Small intestine (tissue), 7 donors: ENCODE data around the gene KCTD19. TPM values are rescaled to one million over a fixed set of nuclear protein-coding genes. Genes with fewer than 3 reads are reported as not detected.

Experiments
- DNase-seq, 2 donors: peaks; one replicate each; pipeline versions ENCODE4 v3.0.0 to v3.0.0-alpha.2; 2013
- FAIRE-seq: peaks from 2 replicates; lab custom pipeline; 2012; peaks lifted over from hg19 to GRCh38; lab: Jason Lieb, UNC
- H3K27ac ChIP-seq, 3 donors: one replicate each; pipeline ENCODE4 v1.5.1; 2013; ENCODE audit warnings: low read length in 2 of 3, mild to moderate bottlenecking in 2 of 3, control low read depth in 1 of 3, inconsistent platforms in 1 of 3, low read depth in 1 of 3, moderate library complexity in 1 of 3
- H3K27me3 ChIP-seq, 3 donors: one replicate each; pipeline ENCODE4 v1.6.1; 2013; ENCODE audit warnings: low read length in 3 of 3, inconsistent platforms in 1 of 3; ENCODE audit not compliant: control insufficient read depth in 3 of 3, insufficient read depth in 3 of 3
- H3K36me3 ChIP-seq, 3 donors: one replicate each; pipeline ENCODE4 v1.6.1; 2013; ENCODE audit warnings: low read length in 3 of 3, inconsistent platforms in 1 of 3, low read depth in 1 of 3, mild to moderate bottlenecking in 1 of 3, moderate library complexity in 1 of 3; ENCODE audit not compliant: control insufficient read depth in 3 of 3, insufficient read depth in 2 of 3
- H3K4me1 ChIP-seq, 3 donors: one replicate each; pipeline ENCODE4 v1.6.1; 2013; ENCODE audit warnings: low read length in 2 of 3, inconsistent platforms in 1 of 3, low read depth in 1 of 3, mild to moderate bottlenecking in 1 of 3, moderate library complexity in 1 of 3; ENCODE audit not compliant: control insufficient read depth in 3 of 3, insufficient read depth in 2 of 3
- H3K4me3 ChIP-seq, 3 donors: one replicate each; pipeline ENCODE4 v1.5.1; 2013; ENCODE audit warnings: low read length in 3 of 3, control low read depth in 1 of 3, inconsistent platforms in 1 of 3, low read depth in 1 of 3, mild to moderate bottlenecking in 1 of 3, moderate library complexity in 1 of 3
- H3K9me3 ChIP-seq, 2 donors: one replicate each; pipeline ENCODE4 v1.6.1; 2013; ENCODE audit warnings: low read depth in 1 of 2, low read length in 1 of 2; ENCODE audit not compliant: control insufficient read depth in 2 of 2, insufficient read depth in 1 of 2
- WGBS, 3 donors: extraction: QIAGEN DNeasy Blood & Tissue Kit; methylation state at CpG; one replicate each; pipeline ENCODE4 v1.1.7; 2013; 5-methylcytosine and 5-hydroxymethylcytosine counted together
- polyA plus RNA-seq, 4 donors: library from polyadenylated mRNA; stranded (reverse) in 3 of 4; unstranded in 1 of 4; fragments of 200-250 nt in 3 of 4; fragments of 120-200 nt in 1 of 4; gene quantifications; one replicate each; pipeline versions ENCODE4 v1.2.1 to v1.2.3, GENCODE V29; 2013
- donor health status: healthy with polysubstance abuse.
- donor health status: control.
- donor health status: control.
- donor health status: Bipolar disorder and iron deficiency.
- donor health status: healthy.

The KCTD19 gene
- polyA plus RNA-seq, 4 donors, result 0.01 to 0.19 TPM; not detected in 2

- FAIRE-seq (no peak), DNase-seq (no peak)
- peaks cover 0 to 7% (median 0%) of the 10 kb centered on the region in 3 donors for H3K36me3 ChIP-seq
- no peaks in the 10 kb centered on the region for H3K9me3 ChIP-seq
- H3K27me3 ChIP-seq, result peaks cover 0 to 33% (median 3%) of the 10 kb centered on the region in 3 donors
- 7 to 11% (median 7%) methylated on average over 7 of the region's 7 CpGs for WGBS, 3 donors
- peaks cover 0 to 22% (median 5%) of the 10 kb centered on the region in 3 donors for H3K4me1 ChIP-seq
- H3K27ac ChIP-seq, result no peak overlapping the region
- peak overlapping the region; percentile 21 to 78 (median 35) for H3K4me3 ChIP-seq
These were observed 78.5 kb downstream of the KCTD19 start for GRCh38 chr16:67248073-67248400.

- peaks cover 0 to 6% (median 0%) of the 10 kb centered on the region in 3 donors for H3K36me3 ChIP-seq
- peaks cover under 1 to 22% (median 5%) of the 10 kb centered on the region in 3 donors for H3K4me1 ChIP-seq
- WGBS, 3 donors, result 0% methylated on average over 58 to 60 of the region's 60 CpGs
- peak within 1 kb of the TSS; percentile 73 to 88 (median 78) for H3K4me3 ChIP-seq
- no peak for FAIRE-seq
- DNase-seq, result peak; percentile 96
- peaks cover 0 to 30% (median 3%) of the 10 kb centered on the region in 3 donors for H3K27me3 ChIP-seq
- H3K27ac ChIP-seq, result peak within 1 kb of the TSS; percentile 59 to 86 (median 60)
- H3K9me3 ChIP-seq, result no peaks in the 10 kb centered on the region
These were observed 79.1 kb downstream of the KCTD19 start, which contains the start of gene FHOD1 for GRCh38 chr16:67247192-67248072. TSS of gene FHOD1 (minus strand) at chr16:67247481. CDS start at chr16:67247410, 71 bp downstream.

DNA sequence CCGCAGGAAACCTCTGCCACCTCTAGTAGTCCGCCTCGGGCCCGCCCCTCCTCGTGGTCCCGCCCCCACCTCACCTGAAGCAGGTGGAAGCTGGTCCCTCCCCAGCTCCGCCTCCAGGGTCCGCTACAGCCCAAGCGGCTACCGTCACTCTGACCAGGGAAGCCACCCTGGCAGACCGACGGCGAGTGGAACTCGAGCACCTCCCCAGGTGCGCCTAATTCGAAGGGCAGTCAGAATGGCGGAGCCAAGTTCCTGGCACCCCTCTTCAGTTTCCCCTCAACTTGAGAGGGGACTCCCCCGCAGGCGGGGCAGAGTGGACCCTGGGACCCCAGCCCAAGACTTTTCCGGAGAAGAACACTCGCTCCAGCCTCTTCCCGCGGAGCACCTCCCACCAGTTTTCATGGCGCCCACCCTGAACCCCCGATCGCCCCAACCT is 79.8 kb downstream of the KCTD19 start:
- FAIRE-seq, result no peak

DNA sequence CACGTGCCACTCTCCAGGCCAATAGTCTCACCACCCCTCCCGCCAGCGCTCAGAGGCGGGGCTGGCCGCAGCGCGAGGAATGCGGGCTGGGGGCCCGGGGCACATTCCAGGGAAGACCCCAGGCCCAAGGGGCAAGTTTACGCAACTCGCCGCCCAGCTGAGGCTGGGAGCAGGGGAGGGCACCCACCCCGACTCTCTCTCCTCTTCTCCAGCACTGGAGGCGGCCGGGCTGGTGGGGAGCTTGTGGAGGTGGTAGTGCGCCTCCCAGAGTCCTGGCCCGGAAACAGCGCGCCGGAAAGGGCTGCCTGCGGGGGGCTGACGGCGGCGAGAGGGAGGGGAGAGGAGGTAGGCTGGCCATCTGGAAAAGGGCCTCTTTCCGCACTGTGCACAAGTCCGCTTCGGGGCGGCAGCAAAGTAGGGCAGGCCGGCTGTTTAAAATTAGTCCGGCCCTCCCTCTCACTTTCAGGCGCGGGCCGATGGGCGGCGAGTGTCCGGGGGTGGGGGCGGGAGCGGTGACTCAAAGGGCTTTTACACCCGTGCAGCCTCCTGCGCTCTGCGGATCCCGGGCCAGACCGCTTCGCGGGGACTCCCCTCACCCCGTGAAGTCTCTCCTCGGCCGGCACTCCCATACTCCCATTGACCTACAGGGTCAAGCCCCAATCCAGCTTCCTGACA is 80.3 kb downstream of the KCTD19 start:
- 0 to 2% (median 1%) methylated on average over 36 to 48 of the region's 48 CpGs for WGBS, 3 donors
- DNase-seq, result peak; percentile 46 to 82
- H3K4me1 ChIP-seq, result peaks cover 2 to 32% (median 5%) of the 10 kb centered on the region in 3 donors
- H3K4me3 ChIP-seq, result peak overlapping the region; percentile 73 to 88 (median 78)
- H3K9me3 ChIP-seq, result no peaks in the 10 kb centered on the region
- peaks cover 0 to 30% (median 3%) of the 10 kb centered on the region in 3 donors for H3K27me3 ChIP-seq
- H3K27ac ChIP-seq, result peak overlapping the region; percentile 59 to 86 (median 60)
- H3K36me3 ChIP-seq, result peaks cover 0 to 9% (median 0%) of the 10 kb centered on the region in 3 donors
- no peak for FAIRE-seq

More for the DNA sequence above, 79.8 kb downstream of the KCTD19 start:
- peaks cover 2 to 27% (median 5%) of the 10 kb centered on the region in 3 donors for H3K4me1 ChIP-seq
- H3K9me3 ChIP-seq, result no peaks in the 10 kb centered on the region
- peak overlapping the region; percentile 59 to 86 (median 60) for H3K27ac ChIP-seq
- peak overlapping the region; percentile 73 to 88 (median 78) for H3K4me3 ChIP-seq
- H3K27me3 ChIP-seq, result peaks cover 0 to 30% (median 3%) of the 10 kb centered on the region in 3 donors
- peak; percentile 87 to 88 for DNase-seq
- peaks cover 0 to 9% (median 0%) of the 10 kb centered on the region in 3 donors for H3K36me3 ChIP-seq
- WGBS, 3 donors, result 0 to 1% (median 0%) methylated on average over 25 to 26 of the region's 26 CpGs

DNA sequence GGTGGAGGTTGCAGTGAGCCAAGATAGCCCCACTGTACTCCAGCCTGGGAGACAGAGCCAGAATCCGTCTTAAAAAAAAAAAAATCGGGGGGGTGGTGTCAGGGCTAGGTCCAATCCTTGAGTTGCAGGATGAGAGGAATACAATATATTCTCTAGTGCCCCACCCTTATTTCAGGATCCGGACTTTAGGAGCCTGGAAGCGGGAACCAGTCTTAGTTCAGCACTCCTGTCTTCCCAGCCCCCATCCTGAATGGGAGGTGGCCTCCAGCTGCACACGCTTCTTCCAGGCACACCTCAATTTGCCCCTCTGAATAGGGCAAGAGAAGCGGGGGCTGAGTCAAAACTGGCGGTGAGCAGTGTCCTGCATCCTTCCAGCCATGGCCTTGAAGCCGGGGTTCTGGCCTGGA is 80.9 kb downstream of the KCTD19 start:
- Histone ChIP-seq H3K9me3 (no peaks in the 10 kb centered on the region), H3K27me3 (peaks cover 0 to 29% (median 3%) of the 10 kb centered on the region in 3 donors), H3K27ac (peak overlapping the region; percentile 59 to 86 (median 60)), H3K4me1 (peaks cover 2 to 37% (median 5%) of the 10 kb centered on the region in 3 donors), H3K4me3 (peak overlapping the region in 2 of 3 donors; percentile 73 to 78), H3K36me3 (peaks cover 0 to 10% (median 0%) of the 10 kb centered on the region in 3 donors)
- FAIRE-seq, result no peak
- DNase-seq, result peak in 1 of 2 donors; percentile 37
- 7 to 18% (median 7%) methylated on average over 8 of the region's 8 CpGs for WGBS, 3 donors

DNA sequence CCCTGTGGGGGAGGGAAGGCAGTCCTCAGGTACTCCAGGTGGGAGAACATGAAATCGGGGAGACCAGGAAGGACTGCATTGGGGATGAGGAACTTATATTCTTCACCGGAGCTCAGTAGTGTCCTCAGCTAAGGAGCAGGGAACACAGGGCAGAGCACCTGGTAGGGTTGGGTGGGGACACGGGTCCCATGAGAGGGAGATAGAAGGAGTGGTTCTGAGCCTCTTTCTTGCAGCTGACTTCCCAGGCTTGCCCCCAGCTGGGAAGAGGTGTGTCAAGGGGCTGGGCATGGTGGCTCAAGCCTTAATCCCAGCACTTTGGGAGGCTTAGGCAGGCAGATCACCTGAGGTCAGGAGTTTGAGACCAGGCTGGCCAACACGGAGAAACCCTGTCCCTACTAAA is 81.4 kb downstream of the KCTD19 start:
- FAIRE-seq (no peak), DNase-seq (no peak)
- H3K9me3 ChIP-seq, result no peaks in the 10 kb centered on the region
- 47 to 57% (median 51%) methylated on average over 4 of the region's 4 CpGs for WGBS, 3 donors
- H3K27me3 ChIP-seq, result peaks cover 0 to 24% (median 3%) of the 10 kb centered on the region in 3 donors
- H3K36me3 ChIP-seq, result peaks cover 0 to 13% (median 0%) of the 10 kb centered on the region in 3 donors
- peak overlapping the region in 1 of 3 donors; percentile 86 for H3K27ac ChIP-seq
- H3K4me3 ChIP-seq, result no peak overlapping the region
- peaks cover 2 to 41% (median 5%) of the 10 kb centered on the region in 3 donors for H3K4me1 ChIP-seq

GRCh38 chr16:67244387-67245185 is 82.0 kb downstream of the KCTD19 start:
- no peaks in the 10 kb centered on the region for H3K9me3 ChIP-seq
- FAIRE-seq (no peak), DNase-seq (peak; percentile 15 to 61)
- peak overlapping the region in 1 of 3 donors; percentile 86 for H3K27ac ChIP-seq
- WGBS, 3 donors, result 30 to 53% (median 43%) methylated on average over 5 of the region's 5 CpGs
- H3K4me3 ChIP-seq, result no peak overlapping the region
- peaks cover 0 to 17% (median 0%) of the 10 kb centered on the region in 3 donors for H3K36me3 ChIP-seq
- peaks cover 2 to 41% (median 5%) of the 10 kb centered on the region in 3 donors for H3K4me1 ChIP-seq
- H3K27me3 ChIP-seq, result peaks cover 0 to 18% (median 3%) of the 10 kb centered on the region in 3 donors
